ENCODE measurements around the gene HCST.

HCST gene

DNA sequence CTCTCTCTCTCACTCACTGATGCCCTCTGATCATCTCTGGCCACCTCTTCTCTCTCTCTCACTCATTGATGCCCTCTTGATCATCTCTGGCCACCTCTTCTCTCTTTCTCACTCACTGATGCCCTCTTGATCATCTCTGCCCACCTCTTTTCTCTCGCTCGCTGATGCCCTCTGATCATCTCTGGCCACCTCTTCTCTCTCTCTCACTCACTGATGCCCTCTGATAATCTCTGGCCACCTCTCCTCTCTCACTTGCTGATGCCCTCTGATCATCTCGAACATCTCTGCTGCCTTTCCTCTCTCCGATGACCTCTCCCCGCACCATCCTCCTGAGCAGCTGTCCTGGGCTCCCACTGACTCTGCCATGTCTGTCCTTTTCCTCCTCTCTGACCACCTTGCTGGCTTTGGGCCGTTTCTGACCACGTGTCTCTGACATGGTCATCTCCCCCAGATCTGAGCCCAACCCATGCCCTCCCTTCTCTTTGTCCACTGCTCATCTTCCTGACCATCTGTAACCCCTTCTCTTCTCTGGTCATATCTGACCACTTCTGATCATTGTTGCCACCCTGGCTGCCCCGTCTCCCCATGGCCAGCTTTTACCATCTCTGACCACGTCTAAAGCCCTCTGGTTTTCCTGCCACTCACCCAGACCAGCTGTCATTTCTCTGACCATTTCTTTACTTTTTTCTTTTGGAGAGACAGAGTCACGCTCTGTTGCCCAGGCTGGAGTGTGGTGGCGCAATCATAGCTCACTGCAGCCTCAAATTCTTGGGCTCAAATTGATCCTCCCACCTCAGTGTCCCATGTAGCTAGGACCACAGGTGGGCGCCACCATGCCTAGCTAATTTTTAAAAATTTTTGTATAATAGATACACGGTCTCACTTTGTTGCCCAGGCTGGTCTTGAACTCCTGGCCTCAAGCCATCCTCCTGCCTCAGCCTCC is 36.2 kb downstream of the HCST start:
- DNase-seq = no peak

DNA sequence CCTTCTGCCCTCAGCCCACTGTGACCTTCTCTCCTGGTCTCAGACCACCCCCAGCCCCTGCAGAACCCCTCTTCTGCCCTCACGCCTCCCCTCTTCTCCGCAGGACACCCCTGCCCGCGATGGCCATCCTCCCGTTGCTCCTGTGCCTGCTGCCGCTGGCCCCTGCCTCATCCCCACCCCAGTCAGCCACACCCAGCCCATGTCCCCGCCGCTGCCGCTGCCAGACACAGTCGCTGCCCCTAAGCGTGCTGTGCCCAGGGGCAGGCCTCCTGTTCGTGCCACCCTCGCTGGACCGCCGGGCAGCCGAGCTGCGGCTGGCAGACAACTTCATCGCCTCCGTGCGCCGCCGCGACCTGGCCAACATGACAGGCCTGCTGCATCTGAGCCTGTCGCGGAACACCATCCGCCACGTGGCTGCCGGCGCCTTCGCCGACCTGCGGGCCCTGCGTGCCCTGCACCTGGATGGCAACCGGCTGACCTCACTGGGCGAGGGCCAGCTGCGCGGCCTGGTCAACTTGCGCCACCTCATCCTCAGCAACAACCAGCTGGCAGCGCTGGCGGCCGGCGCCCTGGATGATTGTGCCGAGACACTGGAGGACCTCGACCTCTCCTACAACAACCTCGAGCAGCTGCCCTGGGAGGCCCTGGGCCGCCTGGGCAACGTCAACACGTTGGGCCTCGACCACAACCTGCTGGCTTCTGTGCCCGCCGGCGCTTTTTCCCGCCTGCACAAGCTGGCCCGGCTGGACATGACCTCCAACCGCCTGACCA is 37.2 kb downstream of the HCST start:
- no peak for DNase-seq

DNA sequence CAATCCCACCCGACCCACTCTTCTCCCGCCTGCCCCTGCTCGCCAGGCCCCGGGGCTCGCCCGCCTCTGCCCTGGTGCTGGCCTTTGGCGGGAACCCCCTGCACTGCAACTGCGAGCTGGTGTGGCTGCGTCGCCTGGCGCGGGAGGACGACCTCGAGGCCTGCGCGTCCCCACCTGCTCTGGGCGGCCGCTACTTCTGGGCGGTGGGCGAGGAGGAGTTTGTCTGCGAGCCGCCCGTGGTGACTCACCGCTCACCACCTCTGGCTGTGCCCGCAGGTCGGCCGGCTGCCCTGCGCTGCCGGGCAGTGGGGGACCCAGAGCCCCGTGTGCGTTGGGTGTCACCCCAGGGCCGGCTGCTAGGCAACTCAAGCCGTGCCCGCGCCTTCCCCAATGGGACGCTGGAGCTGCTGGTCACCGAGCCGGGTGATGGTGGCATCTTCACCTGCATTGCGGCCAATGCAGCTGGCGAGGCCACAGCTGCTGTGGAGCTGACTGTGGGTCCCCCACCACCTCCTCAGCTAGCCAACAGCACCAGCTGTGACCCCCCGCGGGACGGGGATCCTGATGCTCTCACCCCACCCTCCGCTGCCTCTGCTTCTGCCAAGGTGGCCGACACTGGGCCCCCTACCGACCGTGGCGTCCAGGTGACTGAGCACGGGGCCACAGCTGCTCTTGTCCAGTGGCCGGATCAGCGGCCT is 37.9 kb downstream of the HCST start:
- no peak for DNase-seq

DNA sequence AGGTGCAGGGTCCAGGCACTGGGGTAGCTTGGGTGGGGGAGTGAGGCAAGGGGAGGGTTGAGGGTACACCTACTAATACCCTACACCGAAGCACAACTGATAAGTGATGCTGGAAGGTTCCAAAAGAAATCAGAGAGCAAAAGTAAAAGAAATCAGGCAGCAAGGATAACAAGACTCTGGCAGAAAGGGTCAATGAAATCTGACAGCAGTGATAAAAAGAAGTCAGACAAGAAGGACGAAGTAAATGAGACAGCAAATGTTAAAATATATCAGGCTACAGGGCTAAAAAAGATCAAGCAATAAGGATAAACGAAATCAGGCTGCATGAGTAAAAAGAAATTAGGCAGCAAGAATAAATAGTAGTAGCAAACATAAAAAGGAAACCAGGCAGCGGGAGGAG is 38.5 kb downstream of the HCST start:
- no peak for DNase-seq

- no peak for DNase-seq
These were observed 39.9 kb downstream of the HCST start for GRCh38 chr19:35942235-35942634.

- DNase-seq = no peak
These were observed 41.3 kb downstream of the HCST start for GRCh38 chr19:35943321-35944301.

DNA sequence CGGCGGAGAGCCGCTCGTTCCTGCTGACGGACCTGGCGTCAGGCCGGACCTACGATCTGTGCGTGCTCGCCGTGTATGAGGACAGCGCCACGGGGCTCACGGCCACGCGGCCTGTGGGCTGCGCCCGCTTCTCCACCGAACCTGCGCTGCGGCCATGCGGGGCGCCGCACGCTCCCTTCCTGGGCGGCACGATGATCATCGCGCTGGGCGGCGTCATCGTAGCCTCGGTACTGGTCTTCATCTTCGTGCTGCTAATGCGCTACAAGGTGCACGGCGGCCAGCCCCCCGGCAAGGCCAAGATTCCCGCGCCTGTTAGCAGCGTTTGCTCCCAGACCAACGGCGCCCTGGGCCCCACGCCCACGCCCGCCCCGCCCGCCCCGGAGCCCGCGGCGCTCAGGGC is 42.2 kb downstream of the HCST start:
- no peak for DNase-seq

GRCh38 chr19:35945121-35945790 is 42.9 kb downstream of the HCST start:
- no peak for DNase-seq

DNA sequence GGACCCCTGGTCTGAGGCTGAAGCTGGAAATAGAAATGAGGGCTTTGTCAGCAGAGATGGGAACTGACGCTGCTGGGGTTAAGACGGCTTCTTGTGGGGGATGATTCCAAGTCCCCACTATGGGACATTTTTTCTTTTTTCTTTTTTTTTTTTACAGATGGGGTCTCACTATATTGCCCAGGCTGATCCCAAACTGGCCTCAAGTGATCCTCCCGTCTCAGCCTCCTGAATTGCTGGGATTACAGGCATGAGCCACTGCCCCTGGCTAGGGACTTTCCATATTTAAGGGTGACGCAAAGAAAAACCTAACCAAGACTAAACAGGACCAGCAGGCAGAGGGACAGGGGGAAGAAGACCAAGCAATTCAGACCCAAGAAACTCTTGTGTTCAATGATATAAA is 43.9 kb downstream of the HCST start:
- DNase-seq = no peak

- DNase-seq = no peak
These were observed 46.8 kb downstream of the HCST start for GRCh38 chr19:35949131-35949530.

Measured in CD4-positive, alpha-beta T cell treated with Interleukin-17A for 1 hour (primary cell).